C4-2B (cell line): ENCODE results near the gene CLOCK.

ENCODE experiments used
- H3K27ac ChIP-seq: fragments of 450-650 bp; 2 replicates; pipeline ENCODE4 v1.5.1; 2017
- ZFX ChIP-seq: fragments of 450-650 bp; IDR thresholded peaks from 2 replicates; pipeline ENCODE4 v1.6.1; 2017
- TF ChIP-seq, protein P1 (sequence below): fragments of 450-650 bp; conservative IDR thresholded peaks from 2 replicates; pipeline ENCODE4 v1.5.1; 2017; ENCODE audit warnings: mild to moderate bottlenecking

The CLOCK gene

DNA sequence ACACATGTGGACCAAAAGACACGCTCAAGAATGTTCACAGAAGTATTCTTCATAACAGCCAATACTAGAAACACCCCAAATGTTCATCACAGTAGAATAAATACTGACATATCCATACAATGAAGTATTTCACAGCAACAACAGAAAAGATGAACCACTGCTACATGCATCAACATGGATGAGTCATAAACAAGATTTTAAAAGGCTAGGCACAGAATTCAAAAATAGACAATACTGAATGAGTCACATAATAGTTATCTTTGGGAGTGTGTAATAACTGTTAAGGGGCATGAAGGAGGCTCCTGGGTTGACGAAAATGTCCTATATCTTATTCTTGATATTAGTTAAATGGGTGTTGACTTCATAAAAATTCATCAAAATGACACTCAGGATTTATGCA, 43.5 kb downstream of the CLOCK start:
- no peak overlapping the region for H3K27ac ChIP-seq
- no peak for TF ChIP-seq ZFX
- TF ChIP-seq, protein P1, sequence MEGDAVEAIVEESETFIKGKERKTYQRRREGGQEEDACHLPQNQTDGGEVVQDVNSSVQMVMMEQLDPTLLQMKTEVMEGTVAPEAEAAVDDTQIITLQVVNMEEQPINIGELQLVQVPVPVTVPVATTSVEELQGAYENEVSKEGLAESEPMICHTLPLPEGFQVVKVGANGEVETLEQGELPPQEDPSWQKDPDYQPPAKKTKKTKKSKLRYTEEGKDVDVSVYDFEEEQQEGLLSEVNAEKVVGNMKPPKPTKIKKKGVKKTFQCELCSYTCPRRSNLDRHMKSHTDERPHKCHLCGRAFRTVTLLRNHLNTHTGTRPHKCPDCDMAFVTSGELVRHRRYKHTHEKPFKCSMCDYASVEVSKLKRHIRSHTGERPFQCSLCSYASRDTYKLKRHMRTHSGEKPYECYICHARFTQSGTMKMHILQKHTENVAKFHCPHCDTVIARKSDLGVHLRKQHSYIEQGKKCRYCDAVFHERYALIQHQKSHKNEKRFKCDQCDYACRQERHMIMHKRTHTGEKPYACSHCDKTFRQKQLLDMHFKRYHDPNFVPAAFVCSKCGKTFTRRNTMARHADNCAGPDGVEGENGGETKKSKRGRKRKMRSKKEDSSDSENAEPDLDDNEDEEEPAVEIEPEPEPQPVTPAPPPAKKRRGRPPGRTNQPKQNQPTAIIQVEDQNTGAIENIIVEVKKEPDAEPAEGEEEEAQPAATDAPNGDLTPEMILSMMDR: no peak

DNA sequence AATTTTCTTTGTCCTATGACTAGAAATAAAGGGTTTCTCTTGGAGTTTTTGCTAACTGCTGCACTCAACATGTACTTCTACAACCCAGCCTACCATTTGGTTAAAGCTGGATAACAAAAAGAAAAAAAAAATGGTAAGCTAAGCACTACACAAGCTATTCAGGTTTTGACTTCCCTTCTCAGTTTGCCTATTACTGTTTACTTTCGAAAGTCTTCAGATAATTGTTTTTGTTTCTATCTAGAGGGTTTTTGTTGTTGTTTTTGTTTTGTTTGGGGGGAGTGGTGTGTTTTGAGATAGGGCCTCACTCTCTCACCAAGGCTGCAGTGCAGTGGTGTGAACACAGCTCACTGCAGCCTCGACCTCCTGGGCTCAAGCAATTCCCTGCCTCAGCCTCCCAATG, 46.6 kb downstream of the CLOCK start:
- no peak overlapping the region for H3K27ac ChIP-seq
- no peak for TF ChIP-seq ZFX
- TF ChIP-seq, protein P1: no peak

DNA sequence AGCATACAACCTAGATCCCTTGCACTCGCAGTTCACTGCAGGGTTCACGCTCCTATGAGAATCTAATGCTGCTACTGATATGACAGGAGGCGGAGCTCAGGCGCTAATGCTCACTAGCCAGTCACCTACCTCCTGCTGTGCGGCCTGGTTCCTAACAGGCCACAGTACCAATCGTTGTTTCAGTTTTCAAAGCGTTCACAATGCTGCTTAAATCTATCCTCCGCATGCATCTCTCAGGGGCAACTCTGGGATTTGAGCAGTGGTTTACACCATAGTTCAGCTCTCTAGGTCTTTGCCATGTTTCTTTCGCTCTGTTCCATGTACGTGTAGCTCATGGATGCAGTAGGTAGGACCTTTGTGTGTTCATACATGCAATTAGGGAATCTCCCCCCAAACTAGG, 47.2 kb downstream of the CLOCK start:
- TF ChIP-seq ZFX: no peak
- TF ChIP-seq, protein P1: no peak
- H3K27ac ChIP-seq: no peak overlapping the region

DNA sequence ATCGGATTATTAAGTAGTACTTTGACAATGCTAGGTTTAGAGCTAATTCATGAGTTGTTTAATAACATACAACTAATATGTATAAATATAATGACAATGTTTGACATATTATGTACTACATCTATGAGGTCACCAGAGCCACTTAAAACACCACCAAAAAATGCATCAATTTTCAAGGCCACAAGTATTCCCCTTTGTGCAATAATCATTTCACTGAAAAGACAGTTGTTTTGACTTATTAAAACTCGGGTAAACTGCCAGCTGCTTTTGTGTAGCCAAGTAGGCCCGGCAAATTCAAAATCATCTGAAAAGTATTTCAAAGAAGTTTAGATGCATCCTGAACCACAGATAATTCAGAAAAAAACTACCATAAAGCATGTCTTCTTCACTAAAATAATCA, 48.7 kb downstream of the CLOCK start:
- no peak overlapping the region for H3K27ac ChIP-seq
- TF ChIP-seq, protein P1: no peak
- no peak for TF ChIP-seq ZFX

DNA sequence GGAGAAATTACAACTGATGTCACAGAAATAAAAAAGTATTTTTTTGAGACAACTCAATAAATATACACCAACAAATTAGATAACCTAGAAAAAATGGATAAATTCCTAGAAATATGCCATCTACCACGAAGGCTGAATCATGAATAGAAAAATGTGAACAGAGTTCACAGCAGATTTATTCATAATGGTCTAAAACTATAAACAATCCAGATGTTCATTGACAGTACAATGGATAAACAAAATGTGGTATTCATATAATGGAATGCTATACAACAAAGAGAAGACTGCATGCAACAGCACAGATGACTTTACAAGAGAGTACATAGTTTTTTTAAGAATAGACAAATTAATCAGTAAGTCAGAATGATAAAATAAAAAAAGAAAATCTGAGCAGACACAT, 55.2 kb downstream of the CLOCK start:
- H3K27ac ChIP-seq: no peak overlapping the region
- TF ChIP-seq ZFX: no peak
- TF ChIP-seq, protein P1: no peak

DNA sequence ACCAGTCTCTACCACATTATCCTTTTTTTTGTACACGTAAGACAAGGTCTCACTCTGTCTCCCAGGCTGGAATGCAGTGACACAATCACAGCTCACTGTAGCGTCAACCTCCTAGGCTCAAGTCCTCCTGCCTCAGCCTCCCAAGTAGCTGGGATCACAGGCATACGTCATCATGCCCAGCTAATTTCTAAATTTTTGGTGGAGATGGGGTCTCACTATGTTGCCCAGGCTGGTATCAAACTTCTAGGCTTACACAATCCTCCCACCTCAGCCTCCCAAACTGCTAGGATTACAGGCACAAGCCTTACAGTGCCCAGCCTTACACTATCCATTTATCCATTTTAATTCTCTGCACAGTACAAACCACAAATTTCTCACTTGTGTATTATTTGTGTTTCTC, 58.0 kb downstream of the CLOCK start:
- no peak overlapping the region for H3K27ac ChIP-seq
- TF ChIP-seq, protein P1: no peak
- TF ChIP-seq ZFX: no peak

DNA sequence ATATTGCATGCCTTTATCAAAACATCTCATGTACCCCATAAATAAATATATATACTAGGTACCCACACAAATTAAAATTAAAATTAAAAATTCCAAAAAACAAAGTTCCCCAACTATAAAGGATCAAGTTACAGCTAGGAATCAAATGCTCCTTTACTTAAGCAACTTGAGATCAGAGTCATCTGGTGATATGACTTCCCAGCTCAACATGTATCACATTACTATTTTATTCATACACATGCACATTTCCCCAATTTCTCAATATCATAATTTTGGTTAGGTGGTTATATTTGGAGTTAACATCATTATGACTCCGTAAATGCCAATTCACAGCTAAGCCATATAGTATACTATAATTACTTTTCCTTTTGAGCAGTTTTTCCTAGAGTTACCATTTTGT, 60.9 kb downstream of the CLOCK start:
- no peak for TF ChIP-seq ZFX
- TF ChIP-seq, protein P1: no peak
- no peak overlapping the region for H3K27ac ChIP-seq
